SH-SY5Y (cell line): ENCODE measurements around the gene NDEL1.

ENCODE experiments used
- GATA2 ChIP-seq: IDR thresholded peaks from 2 replicates; pipeline ENCODE4 v1.6.1; 2011; ENCODE audit warnings: mild to moderate bottlenecking, low read depth, low read length
- GATA3 ChIP-seq: IDR thresholded peaks from 2 replicates; pipeline ENCODE4 v1.6.1; 2011; ENCODE audit warnings: low read depth, mild to moderate bottlenecking, low read length, moderate library complexity

DNA sequence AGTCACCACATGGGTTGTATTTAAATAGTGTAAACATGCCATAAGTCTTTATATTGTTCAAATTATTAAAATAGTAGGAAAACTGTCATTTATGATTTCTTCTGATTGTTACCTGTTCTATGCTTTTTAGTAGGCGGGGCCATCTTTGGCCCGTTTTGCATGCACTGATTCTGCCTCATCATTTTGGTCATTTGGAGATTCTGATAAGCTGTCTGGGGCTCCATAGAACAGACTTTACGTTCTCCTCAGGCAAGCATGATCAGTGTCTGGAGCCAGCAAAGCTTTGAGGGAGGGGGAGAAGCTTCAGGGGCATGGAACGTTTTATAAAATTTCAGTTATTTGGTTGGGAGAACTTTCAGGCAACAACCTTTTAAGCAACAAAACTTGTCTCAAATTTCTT, 8.8 kb downstream of the NDEL1 start:
- TF ChIP-seq GATA2 (no peak), GATA3 (no peak)
